Activated CD4-positive, alpha-beta T cell treated with anti-CD3 and anti-CD28 coated beads for 36 hours (primary cell): ENCODE results near the gene SPOCK1. TPM values are rescaled to one million over a fixed set of nuclear protein-coding genes. Genes with fewer than 3 reads are reported as not detected.

Experiments
- ATAC-seq: fragments of 200-7000 bp; cut with Tn5 transposase; one replicate; pipeline ENCODE4 v1.10.0; 2021; ENCODE audit warnings: mild to moderate bottlenecking, moderate library complexity
- CTCF ChIA-PET: fragments of 350-600 bp; sonication (Branson Sonifier 250); formaldehyde crosslinking; loops from one replicate; lab custom pipeline; 2021; ENCODE audit warnings: antibody characterized with exemption; lab: Charles Lee
- POLR2A ChIA-PET: fragments of 350-600 bp; sonication (Branson Sonifier 250); formaldehyde crosslinking; loops from one replicate; lab custom pipeline; 2021; ENCODE audit warnings: antibody characterized with exemption, inconsistent platforms; lab: Charles Lee
- DNase-seq: peaks from one replicate; pipeline ENCODE4 v3.0.0-alpha.2; 2020
- H3K27ac Mint-ChIP-seq: one replicate; pipeline ENCODE4 v1.8.0; 2021; ENCODE audit warnings: mixed read lengths
- H3K27me3 Mint-ChIP-seq: one replicate; pipeline ENCODE4 v1.8.0; 2021; ENCODE audit warnings: mixed read lengths
- H3K36me3 Mint-ChIP-seq: one replicate; pipeline ENCODE4 v1.8.0; 2021; ENCODE audit warnings: low read depth, mixed read lengths
- H3K4me1 Mint-ChIP-seq: one replicate; pipeline ENCODE4 v1.8.0; 2021; ENCODE audit warnings: mixed read lengths
- H3K4me3 Mint-ChIP-seq: one replicate; pipeline ENCODE4 v1.8.0; 2021; ENCODE audit warnings: mild to moderate bottlenecking, moderate library complexity, mixed read lengths
- H3K9me3 Mint-ChIP-seq: one replicate; pipeline ENCODE4 v1.8.0; 2021; ENCODE audit warnings: low read depth, mixed read lengths
- intact Hi-C, 2 experiments: fragments of 100-400 bp; cut with DNase I in 1 of 2; cut with micrococcal nuclease in 1 of 2; formaldehyde crosslinking; loops; one replicate each; pipeline versions ENCODE4 v1.14.2 to v1.15.1; 2022 to 2024; cut with DNase I, micrococcal nuclease
- total RNA-seq, 2 experiments: library from RNA; stranded (reverse); gene quantifications; one replicate each; pipeline ENCODE4 v1.2.3, GENCODE V29; 2021

The SPOCK1 gene
- total RNA-seq, 2 experiments from 2014 or later = not detected

DNA sequence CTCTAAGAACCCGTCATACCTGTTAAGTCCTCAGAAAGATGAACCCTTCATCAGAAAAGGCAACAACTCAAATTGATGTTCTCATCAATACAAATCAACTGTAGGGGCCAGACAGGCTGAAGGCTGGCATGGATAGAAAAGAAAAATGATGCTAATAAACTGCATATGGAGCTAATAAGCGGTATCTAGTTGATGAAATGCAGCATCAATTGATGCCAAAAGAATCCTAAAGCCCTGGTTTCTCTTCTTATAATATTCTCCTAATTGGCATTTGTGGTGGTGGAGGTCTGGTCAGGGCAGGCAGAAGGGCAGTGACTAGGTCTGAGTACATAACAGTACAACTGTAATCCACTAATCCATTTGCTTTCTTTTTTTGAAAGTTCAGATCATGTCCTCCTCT, 322.5 kb downstream of the SPOCK1 start:
- Mint-ChIP-seq H3K27me3 (peaks cover 4% of the 10 kb centered on the region), H3K27ac (no peak overlapping the region), H3K4me3 (no peak overlapping the region), H3K36me3 (no peaks in the 10 kb centered on the region), H3K9me3 (no peaks in the 10 kb centered on the region), H3K4me1 (no peaks in the 10 kb centered on the region)
- intact Hi-C loops = no loop called here
- ChIA-PET CTCF (no interaction called here), POLR2A (no interaction called here)
- DNase-seq (no peak), ATAC-seq (no peak)

DNA sequence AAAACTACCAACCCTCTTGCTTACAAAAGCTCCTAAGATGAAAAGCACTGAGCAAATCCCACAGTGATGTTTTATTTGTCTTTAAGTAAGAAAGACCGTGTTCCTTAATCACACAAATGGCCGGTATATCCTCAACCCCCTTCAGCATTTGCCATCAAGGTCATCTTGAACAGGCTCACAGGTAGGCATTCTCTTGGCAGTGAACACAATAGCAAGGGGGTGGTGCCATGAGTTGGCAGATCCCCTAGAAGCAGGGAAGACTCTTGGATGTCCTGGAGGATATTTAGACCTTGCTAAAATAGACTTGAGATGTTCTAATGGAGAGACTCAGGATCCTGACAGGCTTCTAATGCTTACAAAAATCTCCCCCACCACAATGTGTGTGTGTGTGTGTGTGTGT, 323.0 kb downstream of the SPOCK1 start:
- DNase-seq (no peak), ATAC-seq (no peak)
- Mint-ChIP-seq H3K27me3 (peaks cover 4% of the 10 kb centered on the region), H3K36me3 (no peaks in the 10 kb centered on the region), H3K4me1 (no peaks in the 10 kb centered on the region), H3K9me3 (no peaks in the 10 kb centered on the region), H3K27ac (no peak overlapping the region), H3K4me3 (no peak overlapping the region)
- ChIA-PET CTCF (no interaction called here), POLR2A (no interaction called here)
- intact Hi-C loops = no loop called here

- POLR2A ChIA-PET = no interaction called here
- intact Hi-C loops = no loop called here
- no peaks in the 10 kb centered on the region for H3K36me3 Mint-ChIP-seq
- H3K27me3 Mint-ChIP-seq = peaks cover 2% of the 10 kb centered on the region
- no peaks in the 10 kb centered on the region for H3K4me1 Mint-ChIP-seq
- no peaks in the 10 kb centered on the region for H3K9me3 Mint-ChIP-seq
- ATAC-seq (no peak), DNase-seq (no peak)
- no peak overlapping the region for H3K27ac Mint-ChIP-seq
- CTCF ChIA-PET = no interaction called here
- no peak overlapping the region for H3K4me3 Mint-ChIP-seq
These were observed 324.9 kb downstream of the SPOCK1 start for GRCh38 chr5:137174196-137174595.

DNA sequence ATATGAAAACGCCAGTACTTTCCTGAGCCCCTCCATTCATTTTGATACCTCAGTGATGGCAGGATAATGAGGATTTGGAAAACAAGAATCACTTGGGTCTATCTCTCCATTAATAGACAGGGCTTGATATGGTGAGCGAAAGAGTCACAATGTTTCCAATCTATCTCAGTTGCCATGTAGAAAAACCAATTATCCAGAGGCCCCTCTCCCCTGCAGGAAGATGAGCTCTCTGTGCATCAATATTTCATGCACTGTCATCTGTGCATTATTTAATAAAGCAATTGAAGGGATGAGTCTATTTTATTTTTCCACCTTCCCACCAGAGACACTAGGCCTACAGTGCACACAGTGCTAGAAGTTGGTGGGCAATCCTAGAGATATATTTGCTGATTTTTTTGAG, 326.9 kb downstream of the SPOCK1 start:
- H3K27me3 Mint-ChIP-seq = no peaks in the 10 kb centered on the region
- H3K4me1 Mint-ChIP-seq = no peaks in the 10 kb centered on the region
- H3K9me3 Mint-ChIP-seq = peaks cover 2% of the 10 kb centered on the region
- DNase-seq (no peak), ATAC-seq (no peak)
- ChIA-PET POLR2A (no interaction called here), CTCF (no interaction called here)
- H3K27ac Mint-ChIP-seq = no peak overlapping the region
- intact Hi-C loops = no loop called here
- H3K36me3 Mint-ChIP-seq = no peaks in the 10 kb centered on the region
- H3K4me3 Mint-ChIP-seq = no peak overlapping the region

- Mint-ChIP-seq H3K27me3 (no peaks in the 10 kb centered on the region), H3K4me1 (no peaks in the 10 kb centered on the region), H3K27ac (no peak overlapping the region), H3K9me3 (peaks cover 2% of the 10 kb centered on the region), H3K36me3 (no peaks in the 10 kb centered on the region), H3K4me3 (no peak overlapping the region)
- ATAC-seq = no peak
- intact Hi-C loops = no loop called here
- ChIA-PET POLR2A (no interaction called here), CTCF (no interaction called here)
- no peak for DNase-seq
These were observed 331.9 kb downstream of the SPOCK1 start for GRCh38 chr5:137167187-137167586.

- no peak for DNase-seq
- intact Hi-C loops = no loop called here
- H3K27ac Mint-ChIP-seq = no peak overlapping the region
- CTCF ChIA-PET = no interaction called here
- ATAC-seq = no peak
- H3K9me3 Mint-ChIP-seq = peaks cover 3% of the 10 kb centered on the region
- no peaks in the 10 kb centered on the region for H3K27me3 Mint-ChIP-seq
- no peaks in the 10 kb centered on the region for H3K4me1 Mint-ChIP-seq
- no peak overlapping the region for H3K4me3 Mint-ChIP-seq
- no peaks in the 10 kb centered on the region for H3K36me3 Mint-ChIP-seq
- POLR2A ChIA-PET = no interaction called here
These were observed 334.2 kb downstream of the SPOCK1 start for GRCh38 chr5:137164961-137165360.

GRCh38 chr5:137164536-137164935, 334.6 kb downstream of the SPOCK1 start:
- Mint-ChIP-seq H3K4me3 (no peak overlapping the region), H3K27me3 (no peaks in the 10 kb centered on the region), H3K36me3 (no peaks in the 10 kb centered on the region), H3K27ac (no peak overlapping the region), H3K4me1 (no peaks in the 10 kb centered on the region), H3K9me3 (peaks cover 5% of the 10 kb centered on the region)
- ChIA-PET CTCF (no interaction called here), POLR2A (no interaction called here)
- intact Hi-C loops = no loop called here
- DNase-seq (no peak), ATAC-seq (no peak)

GRCh38 chr5:137158691-137159090, 340.4 kb downstream of the SPOCK1 start:
- intact Hi-C loops = no loop called here
- Mint-ChIP-seq H3K4me1 (no peaks in the 10 kb centered on the region), H3K36me3 (no peaks in the 10 kb centered on the region), H3K4me3 (no peak overlapping the region), H3K27ac (no peak overlapping the region), H3K9me3 (peaks cover 3% of the 10 kb centered on the region), H3K27me3 (no peaks in the 10 kb centered on the region)
- ATAC-seq (no peak), DNase-seq (no peak)
- ChIA-PET CTCF (interaction anchor here (0.7 kb wide), 1 partner anchor 52 kb away, joined by 3 read pairs; no protein-coding TSS in a partner anchor), POLR2A (no interaction called here)

DNA sequence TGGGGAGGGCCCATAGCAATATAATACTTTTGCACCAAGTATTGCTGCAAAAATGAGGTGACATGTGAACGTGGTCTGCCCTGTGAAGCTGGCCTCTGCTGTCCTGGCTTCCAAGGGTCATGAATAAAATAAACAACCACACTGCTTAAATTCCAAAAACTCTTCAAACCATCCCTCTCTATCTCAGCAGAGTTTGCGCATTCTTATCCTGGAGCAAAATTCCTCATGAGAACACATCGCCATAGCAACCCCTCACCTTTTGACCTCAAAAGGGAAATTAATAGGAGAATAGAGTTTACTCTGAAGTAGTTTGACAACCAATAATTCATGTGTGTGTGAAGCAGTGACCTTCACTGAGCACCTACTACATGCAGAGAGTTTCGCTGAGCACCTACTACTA, 342.9 kb downstream of the SPOCK1 start:
- intact Hi-C loops = no loop called here
- POLR2A ChIA-PET = no interaction called here
- CTCF ChIA-PET = no interaction called here
- Mint-ChIP-seq H3K27ac (no peak overlapping the region), H3K4me3 (no peak overlapping the region), H3K9me3 (peaks cover 3% of the 10 kb centered on the region), H3K27me3 (peaks cover 2% of the 10 kb centered on the region), H3K36me3 (no peaks in the 10 kb centered on the region), H3K4me1 (no peaks in the 10 kb centered on the region)
- ATAC-seq (no peak), DNase-seq (no peak)

- DNase-seq (no peak), ATAC-seq (no peak)
- Mint-ChIP-seq H3K36me3 (no peaks in the 10 kb centered on the region), H3K27me3 (peaks cover 2% of the 10 kb centered on the region), H3K4me3 (no peak overlapping the region), H3K9me3 (peaks cover 3% of the 10 kb centered on the region), H3K27ac (no peak overlapping the region), H3K4me1 (no peaks in the 10 kb centered on the region)
- CTCF ChIA-PET = no interaction called here
- POLR2A ChIA-PET = no interaction called here
- intact Hi-C loops = no loop called here
These were observed 343.7 kb downstream of the SPOCK1 start for GRCh38 chr5:137155261-137156000.

DNA sequence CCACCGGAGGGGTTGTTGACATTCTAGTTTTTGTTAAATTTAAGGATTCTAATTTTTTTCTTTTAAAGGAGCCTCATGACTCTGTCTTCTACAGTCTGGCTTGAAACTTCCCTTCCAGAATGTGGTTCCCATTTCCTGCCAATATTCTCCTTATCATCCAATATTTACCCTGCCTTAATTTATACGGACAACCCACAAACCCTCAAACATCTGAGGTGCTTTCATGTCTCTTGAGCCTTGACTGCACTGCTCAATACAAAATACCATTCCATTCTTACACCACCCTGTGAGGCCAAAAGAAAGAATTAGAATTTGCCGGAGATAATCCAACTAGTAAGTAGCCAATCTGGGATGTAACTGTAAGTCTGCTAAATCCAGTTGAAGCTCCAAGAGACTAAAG, 346.5 kb downstream of the SPOCK1 start:
- no peaks in the 10 kb centered on the region for H3K9me3 Mint-ChIP-seq
- DNase-seq (no peak), ATAC-seq (no peak)
- POLR2A ChIA-PET = no interaction called here
- no peaks in the 10 kb centered on the region for H3K36me3 Mint-ChIP-seq
- CTCF ChIA-PET = no interaction called here
- no peak overlapping the region for H3K27ac Mint-ChIP-seq
- H3K27me3 Mint-ChIP-seq = peaks cover 5% of the 10 kb centered on the region
- intact Hi-C loops = no loop called here
- H3K4me1 Mint-ChIP-seq = no peaks in the 10 kb centered on the region
- H3K4me3 Mint-ChIP-seq = no peak overlapping the region

GRCh38 chr5:137148655-137149054, 350.5 kb downstream of the SPOCK1 start:
- DNase-seq (no peak), ATAC-seq (no peak)
- Mint-ChIP-seq H3K9me3 (no peaks in the 10 kb centered on the region), H3K27ac (no peak overlapping the region), H3K27me3 (peaks cover 12% of the 10 kb centered on the region), H3K4me3 (no peak overlapping the region), H3K36me3 (no peaks in the 10 kb centered on the region), H3K4me1 (no peaks in the 10 kb centered on the region)
- CTCF ChIA-PET = no interaction called here
- POLR2A ChIA-PET = no interaction called here
- intact Hi-C loops = no loop called here
